GM21367 (cell line): ENCODE data around the gene CDK19.
"Not testable (repeated sequence)": the region's sequence is repeated elsewhere in the genome, so short reads cannot be mapped to it uniquely, and the experiment has no call there.

Experiments used
- ATAC-seq: cut with Tn5 transposase; IDR thresholded peaks from one replicate; pipeline ENCODE4 v1.9.1; 2021; ENCODE audit not compliant: unreplicated experiment

CDK19 gene

GRCh38 chr6:110628330-110628729 is 186.9 kb downstream of the CDK19 start:
- ATAC-seq = no peak

GRCh38 chr6:110626442-110626841 is 188.8 kb downstream of the CDK19 start:
- no peak for ATAC-seq

GRCh38 chr6:110625883-110626282 is 189.4 kb downstream of the CDK19 start:
- ATAC-seq = no peak

GRCh38 chr6:110622912-110623578 is 192.2 kb downstream of the CDK19 start:
- no peak for ATAC-seq

- no peak for ATAC-seq
These were observed 194.2 kb downstream of the CDK19 start for GRCh38 chr6:110621061-110621460.

- no peak for ATAC-seq
These were observed 195.2 kb downstream of the CDK19 start for GRCh38 chr6:110620065-110620464.

- ATAC-seq = no peak
These were observed 195.9 kb downstream of the CDK19 start for GRCh38 chr6:110619275-110619908.

- no peak for ATAC-seq
These were observed 196.5 kb downstream of the CDK19 start for GRCh38 chr6:110618591-110619267.

- ATAC-seq = no peak
These were observed 198.2 kb downstream of the CDK19 start for GRCh38 chr6:110617057-110617456.

- no peak for ATAC-seq
These were observed 199.5 kb downstream of the CDK19 start for GRCh38 chr6:110615722-110616121.

GRCh38 chr6:110614586-110614985 is 200.7 kb downstream of the CDK19 start:
- no peak for ATAC-seq

- ATAC-seq = no peak
These were observed 201.2 kb downstream of the CDK19 start for GRCh38 chr6:110614106-110614505.

- no peak for ATAC-seq
These were observed 201.9 kb downstream of the CDK19 start for GRCh38 chr6:110613356-110613755.

GRCh38 chr6:110612298-110612697 is 203.0 kb downstream of the CDK19 start:
- ATAC-seq = no peak

GRCh38 chr6:110609101-110609500 is 206.2 kb downstream of the CDK19 start:
- no peak for ATAC-seq

GRCh38 chr6:110608151-110608550 is 207.1 kb downstream of the CDK19 start:
- no peak for ATAC-seq

GRCh38 chr6:110606151-110606550 is 209.1 kb downstream of the CDK19 start:
- no peak for ATAC-seq

- not testable (repeated sequence) for ATAC-seq
These were observed 214.6 kb downstream of the CDK19 start for GRCh38 chr6:110600640-110601039.

- ATAC-seq = no peak
These were observed 217.5 kb downstream of the CDK19 start for GRCh38 chr6:110597761-110598160.

- no peak for ATAC-seq
These were observed 218.9 kb downstream of the CDK19 start for GRCh38 chr6:110596354-110596753.

- no peak for ATAC-seq
These were observed 220.2 kb downstream of the CDK19 start for GRCh38 chr6:110595112-110595511.

- ATAC-seq = no peak
These were observed 221.6 kb downstream of the CDK19 start for GRCh38 chr6:110593637-110594036.
